IMR-90 (cell line): ENCODE data around the gene CRBN. TPM values are rescaled to one million over a fixed set of nuclear protein-coding genes. Genes with fewer than 3 reads are reported as not detected.

ENCODE experiments used
- ATAC-seq: fragments of 200-7000 bp; cut with Tn5 transposase; 2 replicates; pipeline ENCODE4 v1.9.1; 2020; ENCODE audit warnings: low read depth, mild to moderate bottlenecking, moderate library complexity
- BruUV-seq: library from RNA; stranded (reverse); fragments of 400-500 nt; replicated peaks from 2 replicates; lab custom pipeline; 2021; lab: Mats Ljungman, UMichigan
- CTCF ChIA-PET: fragments of 300-600 bp; formaldehyde crosslinking; extraction: SDS; loops from one replicate; lab custom pipeline; 2021; ENCODE audit warnings: antibody characterized with exemption; lab: Yijun Ruan, JAX
- POLR2A ChIA-PET: fragments of 300-600 bp; sonication (Branson Sonifier 250); formaldehyde crosslinking; loops from one replicate; lab custom pipeline; 2022; ENCODE audit warnings: antibody characterized with exemption; ENCODE audit not compliant: unreplicated experiment; lab: Charles Lee
- DNase-seq: peaks from one replicate; pipeline ENCODE4 v3.0.0; 2013
- H2AFZ ChIP-seq: replicated peaks from 2 replicates; pipeline ENCODE3; 2013; ENCODE audit warnings: low read length, mild to moderate bottlenecking; ENCODE audit not compliant: poor library complexity
- H2AK5ac ChIP-seq: 2 replicates; pipeline ENCODE4 v1.6.1; 2013; ENCODE audit warnings: low read depth, low read length, inconsistent platforms
- H2AK9ac ChIP-seq: replicated peaks from 2 replicates; pipeline ENCODE3; 2013; ENCODE audit warnings: mild to moderate bottlenecking, low read depth, low read length, moderate library complexity; ENCODE audit not compliant: poor library complexity
- H2BK120ac ChIP-seq: 2 replicates; pipeline ENCODE4 v1.6.1; 2013; ENCODE audit warnings: low read depth, low read length, inconsistent platforms
- H2BK15ac ChIP-seq: 3 replicates; pipeline ENCODE4 v1.6.1; 2013; ENCODE audit warnings: low read depth, low read length, inconsistent platforms
- H2BK20ac ChIP-seq: 2 replicates; pipeline ENCODE4 v1.6.1; 2013; ENCODE audit warnings: low read depth, mild to moderate bottlenecking, inconsistent platforms, low read length, moderate library complexity
- H2BK5ac ChIP-seq: 2 replicates; pipeline ENCODE4 v1.6.1; 2013; ENCODE audit warnings: mild to moderate bottlenecking, low read depth, low read length, inconsistent platforms; ENCODE audit not compliant: poor library complexity, severe bottlenecking
- H3K14ac ChIP-seq: replicated peaks from 2 replicates; pipeline ENCODE4 v1.6.1; 2013; ENCODE audit warnings: low read depth, low read length, inconsistent platforms
- H3K18ac ChIP-seq: 2 replicates; pipeline ENCODE4 v1.6.1; 2013; ENCODE audit warnings: low read depth, low read length, control low read depth
- H3K23ac ChIP-seq: 2 replicates; pipeline ENCODE4 v1.6.1; 2013; ENCODE audit warnings: low read depth, low read length, inconsistent platforms
- H3K27ac ChIP-seq: 2 replicates; pipeline ENCODE4 v1.5.1; 2013; ENCODE audit warnings: mild to moderate bottlenecking, control low read depth, low read length; ENCODE audit not compliant: insufficient read depth
- H3K27me3 ChIP-seq: 2 replicates; pipeline ENCODE4 v1.6.1; 2013; ENCODE audit warnings: low read length; ENCODE audit not compliant: control insufficient read depth, insufficient read depth
- H3K36me3 ChIP-seq: 2 replicates; pipeline ENCODE4 v1.6.1; 2013; ENCODE audit warnings: low read length, mixed read lengths; ENCODE audit not compliant: control insufficient read depth, insufficient read depth
- H3K4ac ChIP-seq: 2 replicates; pipeline ENCODE4 v1.6.1; 2013; ENCODE audit warnings: low read depth, low read length, inconsistent platforms
- H3K4me1 ChIP-seq: 2 replicates; pipeline ENCODE4 v1.6.1; 2013; ENCODE audit warnings: low read length, mixed read lengths; ENCODE audit not compliant: control insufficient read depth, insufficient read depth
- H3K4me2 ChIP-seq: 2 replicates; pipeline ENCODE4 v1.6.1; 2013; ENCODE audit warnings: low read depth, mild to moderate bottlenecking, control low read depth, low read length, moderate library complexity
- H3K4me3 ChIP-seq: 2 replicates; pipeline ENCODE4 v1.5.1; 2013; ENCODE audit warnings: low read depth, mild to moderate bottlenecking, control low read depth, low read length, moderate library complexity; ENCODE audit not compliant: insufficient read depth
- H3K56ac ChIP-seq: 2 replicates; pipeline ENCODE4 v1.6.1; 2013; ENCODE audit warnings: low read length, inconsistent platforms; ENCODE audit not compliant: insufficient read depth; ENCODE audit errors: extremely low read depth
- H3K79me1 ChIP-seq, 2 experiments: 2 replicates each; pipeline ENCODE4 v1.6.1; 2013; ENCODE audit warnings: low read length in 2 of 2, inconsistent platforms in 1 of 2, low read depth in 1 of 2
- H3K9ac ChIP-seq: 2 replicates; pipeline ENCODE4 v1.6.1; 2013; ENCODE audit warnings: low read depth, low read length, control low read depth
- H3K9me1 ChIP-seq: 2 replicates; pipeline ENCODE4 v1.6.1; 2013; ENCODE audit warnings: low read length, inconsistent platforms; ENCODE audit not compliant: insufficient read depth
- H3K9me3 ChIP-seq: 2 replicates; pipeline ENCODE4 v1.6.1; 2013; ENCODE audit warnings: low read length; ENCODE audit not compliant: control insufficient read depth, insufficient read depth
- H4K20me1 ChIP-seq: 2 replicates; pipeline ENCODE4 v1.6.1; 2013; ENCODE audit warnings: low read length, inconsistent platforms; ENCODE audit not compliant: insufficient read depth
- H4K5ac ChIP-seq: 2 replicates; pipeline ENCODE4 v1.6.1; 2013; ENCODE audit warnings: mild to moderate bottlenecking, low read depth, low read length, control low read depth
- H4K8ac ChIP-seq, 2 experiments: 2 replicates each; pipeline ENCODE4 v1.6.1; 2013; ENCODE audit warnings: low read depth in 2 of 2, low read length in 2 of 2, control low read depth in 1 of 2, inconsistent platforms in 1 of 2
- H4K91ac ChIP-seq: 2 replicates; pipeline ENCODE4 v1.6.1; 2013; ENCODE audit warnings: low read depth, low read length, inconsistent platforms; ENCODE audit not compliant: insufficient read depth
- BHLHE40 ChIP-seq: fragments of 150-350 bp; IDR thresholded peaks from 2 replicates; pipeline ENCODE4 v1.6.1; 2016; ENCODE audit warnings: mild to moderate bottlenecking, low read depth, low read length
- CEBPB ChIP-seq: IDR thresholded peaks from 2 replicates; pipeline ENCODE4 v1.6.1; 2012; ENCODE audit warnings: low read depth, low read length, improper control_type of control experiment
- CHD1 ChIP-seq: IDR thresholded peaks from 2 replicates; pipeline ENCODE4 v1.6.1; 2012; ENCODE audit warnings: low read depth, low read length, improper control_type of control experiment
- ELK1 ChIP-seq: fragments of 150-350 bp; IDR thresholded peaks from 2 replicates; pipeline ENCODE4 v1.6.1; 2016; ENCODE audit warnings: low read depth, mild to moderate bottlenecking, low read length, moderate library complexity, borderline replicate concordance
- FOS ChIP-seq: fragments of 150-350 bp; IDR thresholded peaks from 2 replicates; pipeline ENCODE4 v1.6.1; 2016; ENCODE audit warnings: low read depth, low read length
- MAFK ChIP-seq: IDR thresholded peaks from 2 replicates; pipeline ENCODE4 v1.6.1; 2012; ENCODE audit warnings: low read depth, low read length, improper control_type of control experiment
- MAZ ChIP-seq: IDR thresholded peaks from 2 replicates; pipeline ENCODE4 v1.6.1; 2012; ENCODE audit warnings: low read depth, mild to moderate bottlenecking, low read length, improper control_type of control experiment, moderate library complexity, borderline replicate concordance
- MXI1 ChIP-seq: IDR thresholded peaks from 2 replicates; pipeline ENCODE4 v1.6.1; 2012; ENCODE audit warnings: low read depth, mild to moderate bottlenecking, low read length, moderate library complexity, borderline replicate concordance
- NFE2L2 ChIP-seq: fragments of 150-350 bp; IDR thresholded peaks from 2 replicates; pipeline ENCODE4 v1.6.1; 2016; ENCODE audit warnings: low read depth, mild to moderate bottlenecking, low read length
- POLR2A ChIP-seq: IDR thresholded peaks from 2 replicates; pipeline ENCODE4 v1.6.1; 2012; ENCODE audit warnings: mild to moderate bottlenecking, low read depth, low read length
- RAD21 ChIP-seq: IDR thresholded peaks from 2 replicates; pipeline ENCODE4 v1.6.1; 2012; ENCODE audit warnings: low read length, improper control_type of control experiment
- RCOR1 ChIP-seq: IDR thresholded peaks from 2 replicates; pipeline ENCODE4 v1.6.1; 2012; ENCODE audit warnings: mild to moderate bottlenecking, low read length, improper control_type of control experiment; ENCODE audit not compliant: insufficient replicate concordance
- RFX5 ChIP-seq: IDR thresholded peaks from 2 replicates; pipeline ENCODE4 v1.8.0; 2012; ENCODE audit warnings: low read depth, mild to moderate bottlenecking, low read length, moderate library complexity
- SMC3 ChIP-seq: fragments of 150-350 bp; IDR thresholded peaks from 2 replicates; pipeline ENCODE4 v1.6.1; 2016; ENCODE audit warnings: low read depth, mild to moderate bottlenecking, antibody characterized with exemption, low read length, moderate library complexity
- WGBS, 2 experiments: methylation state at CpG; one replicate each; pipeline versions ENCODE4 v1.1.5 to v1.1.7; 2013; ENCODE audit warnings: missing lambda C conversion rate in 2 of 2; ENCODE audit not compliant: insufficient read length in 1 of 2; ENCODE audit errors: extremely low coverage in 2 of 2; 5-methylcytosine and 5-hydroxymethylcytosine counted together
- dilution Hi-C: fragments of 300-500 bp; cut with HindIII; formaldehyde crosslinking; loops from one replicate; pipeline ENCODE4 v1.14.3; 2018; ENCODE audit warnings: low sequenced_read_pairs; ENCODE audit not compliant: unreplicated experiment
- in situ Hi-C: fragments of 300-500 bp; cut with MboI; formaldehyde crosslinking; loops from 3 replicates; pipeline ENCODE4 v1.14.3; 2019; ENCODE audit warnings: low sequenced_read_pairs, inconsistent platforms, mixed read lengths
- intact Hi-C: fragments of 100-400 bp; cut with micrococcal nuclease; formaldehyde crosslinking; loops from 2 replicates; pipeline ENCODE4 v1.10.0; 2022
- polyA plus RNA-seq, 3 experiments: library from polyadenylated mRNA; depleted of rRNA; stranded (reverse); fragments of >200 nt; gene quantifications; 2 replicates each; pipeline ENCODE4 v1.2.3, GENCODE V29; 2012; ENCODE audit warnings: low replicate concordance in 1 of 3
- total RNA-seq: library from RNA; depleted of rRNA; stranded (reverse); fragments of >200 nt; gene quantifications from 2 replicates; pipeline ENCODE4 v1.2.3, GENCODE V29; 2012
- TF ChIP-seq, protein P1 (sequence below): fragments of 150-350 bp; IDR thresholded peaks from 2 replicates; pipeline ENCODE4 v1.6.1; 2017; ENCODE audit warnings: mild to moderate bottlenecking, antibody characterized with exemption, low read length, low read depth
- TF ChIP-seq, protein P2 (sequence below): conservative IDR thresholded peaks from 2 replicates; pipeline ENCODE4 v1.5.1; 2012; ENCODE audit warnings: mild to moderate bottlenecking, low read depth, low read length, improper control_type of control experiment

Gene CRBN
- total and polyA plus RNA-seq, 2 of the 4 experiments (the other 2 are of a cell fraction): 21.8 to 33.9 TPM

DNA sequence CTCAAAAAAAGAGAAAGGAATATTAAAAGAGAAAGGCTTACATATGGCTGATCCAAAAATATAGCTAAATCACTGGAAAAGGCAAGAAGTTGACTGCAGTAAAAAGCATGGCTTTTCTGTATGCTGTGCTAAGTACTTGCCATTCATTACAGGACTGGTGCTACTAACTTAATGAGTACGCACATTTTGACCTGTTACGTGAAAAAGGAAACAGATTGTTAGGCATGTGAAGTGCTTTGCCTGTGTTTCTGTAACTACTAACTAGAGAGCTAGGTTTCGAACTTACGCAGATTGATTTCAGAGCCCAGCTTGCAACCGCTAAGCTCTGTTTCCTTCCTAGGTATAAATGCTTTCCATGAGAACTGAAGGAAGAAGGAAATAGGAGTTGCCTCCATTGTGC, 49.9 kb downstream of the CRBN start:
- Histone ChIP-seq H4K20me1 (no peaks in the 10 kb centered on the region; the same call in 1 of the 2 replicates), H3K14ac (no peak overlapping the region), H3K18ac (no peak overlapping the region), H2BK120ac (no peak overlapping the region), H3K23ac (no peak overlapping the region), H2BK15ac (no peak overlapping the region), H3K4me2 (no peak overlapping the region), H2BK20ac (no peak overlapping the region), H3K27me3 (no peaks in the 10 kb centered on the region), H2AFZ (no peak overlapping the region), H4K91ac (no peak overlapping the region), H3K9ac (no peak overlapping the region), H2AK9ac (no peak overlapping the region), H3K9me3 (no peaks in the 10 kb centered on the region), H3K4ac (no peak overlapping the region), H3K4me3 (no peak overlapping the region), H4K5ac (no peak overlapping the region), H2BK5ac (no peak overlapping the region), H3K27ac (no peak overlapping the region), H2AK5ac (no peak overlapping the region), H3K36me3 (peaks cover 12% of the 10 kb centered on the region), H3K56ac (no peak overlapping the region), H3K79me1 (peaks cover 14 to 19% of the 10 kb centered on the region in 2 experiments), H3K4me1 (peaks cover 5% of the 10 kb centered on the region), H4K8ac (no peak overlapping the region), H3K9me1 (peaks cover 4% of the 10 kb centered on the region)
- no CpG with 5 or more reads among the region's 5 CpGs for WGBS, 2 experiments
- dilution Hi-C loops: no loop called here
- no TSS peak for BruUV-seq
- DNase-seq (no peak), ATAC-seq (no peak)
- POLR2A ChIA-PET: interaction anchor here (0.6 kb wide), 1 partner anchor 11 kb away, joined by 6 read pairs; no protein-coding TSS in a partner anchor
- in situ Hi-C loops: no loop called here
- CTCF ChIA-PET: no interaction called here
- intact Hi-C loops: no loop called here
- TF ChIP-seq ELK1: no peak
- no peak for TF ChIP-seq MXI1
- no peak for TF ChIP-seq MAZ
- TF ChIP-seq NFE2L2: no peak
- no peak for TF ChIP-seq RAD21
- TF ChIP-seq CHD1: no peak
- no peak for TF ChIP-seq RCOR1
- TF ChIP-seq BHLHE40: no peak
- no peak for TF ChIP-seq RFX5
- TF ChIP-seq SMC3: no peak
- TF ChIP-seq POLR2A: no peak
- no peak for TF ChIP-seq CEBPB
- TF ChIP-seq, protein P1, sequence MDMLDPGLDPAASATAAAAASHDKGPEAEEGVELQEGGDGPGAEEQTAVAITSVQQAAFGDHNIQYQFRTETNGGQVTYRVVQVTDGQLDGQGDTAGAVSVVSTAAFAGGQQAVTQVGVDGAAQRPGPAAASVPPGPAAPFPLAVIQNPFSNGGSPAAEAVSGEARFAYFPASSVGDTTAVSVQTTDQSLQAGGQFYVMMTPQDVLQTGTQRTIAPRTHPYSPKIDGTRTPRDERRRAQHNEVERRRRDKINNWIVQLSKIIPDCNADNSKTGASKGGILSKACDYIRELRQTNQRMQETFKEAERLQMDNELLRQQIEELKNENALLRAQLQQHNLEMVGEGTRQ: no peak
- TF ChIP-seq, protein P2, sequence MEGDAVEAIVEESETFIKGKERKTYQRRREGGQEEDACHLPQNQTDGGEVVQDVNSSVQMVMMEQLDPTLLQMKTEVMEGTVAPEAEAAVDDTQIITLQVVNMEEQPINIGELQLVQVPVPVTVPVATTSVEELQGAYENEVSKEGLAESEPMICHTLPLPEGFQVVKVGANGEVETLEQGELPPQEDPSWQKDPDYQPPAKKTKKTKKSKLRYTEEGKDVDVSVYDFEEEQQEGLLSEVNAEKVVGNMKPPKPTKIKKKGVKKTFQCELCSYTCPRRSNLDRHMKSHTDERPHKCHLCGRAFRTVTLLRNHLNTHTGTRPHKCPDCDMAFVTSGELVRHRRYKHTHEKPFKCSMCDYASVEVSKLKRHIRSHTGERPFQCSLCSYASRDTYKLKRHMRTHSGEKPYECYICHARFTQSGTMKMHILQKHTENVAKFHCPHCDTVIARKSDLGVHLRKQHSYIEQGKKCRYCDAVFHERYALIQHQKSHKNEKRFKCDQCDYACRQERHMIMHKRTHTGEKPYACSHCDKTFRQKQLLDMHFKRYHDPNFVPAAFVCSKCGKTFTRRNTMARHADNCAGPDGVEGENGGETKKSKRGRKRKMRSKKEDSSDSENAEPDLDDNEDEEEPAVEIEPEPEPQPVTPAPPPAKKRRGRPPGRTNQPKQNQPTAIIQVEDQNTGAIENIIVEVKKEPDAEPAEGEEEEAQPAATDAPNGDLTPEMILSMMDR: no peak
- no peak for TF ChIP-seq FOS
- no peak for TF ChIP-seq MAFK
